ENCODE measurements around the gene FGD3. TPM values are rescaled to one million over a fixed set of nuclear protein-coding genes. Genes with fewer than 3 reads are reported as not detected.

The FGD3 gene
- total and polyA plus RNA-seq, 2 donors (not counting 1 experiment from before 2014, with no cell fraction given): 130 to 134 TPM

DNA sequence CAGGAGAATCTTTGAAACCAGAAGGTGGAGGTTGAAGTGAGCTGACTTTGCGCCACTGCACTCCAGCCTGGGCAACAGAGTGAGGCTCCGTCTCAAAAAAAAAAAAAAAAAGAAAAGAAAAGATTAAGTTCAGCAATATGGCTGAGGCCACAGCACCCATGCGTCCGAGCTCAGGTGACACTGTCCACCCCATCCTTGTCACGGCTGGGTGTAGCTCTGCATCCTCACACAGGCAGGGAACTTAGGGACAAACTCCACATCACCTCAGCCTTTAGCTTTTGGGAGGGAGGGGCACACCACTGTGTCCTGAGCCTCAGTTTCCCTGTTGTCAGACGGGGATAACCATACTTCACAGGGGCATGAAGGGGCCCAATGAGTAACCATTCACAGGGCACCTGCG, 15.5 kb downstream of the FGD3 start:
- DNase-seq (no peak), ATAC-seq (ENCODE audit: low read depth) (no peak)
- Histone ChIP-seq H3K9ac (ENCODE audit: low read length) (no peak overlapping the region), H3K9me3 (ENCODE audit: control extremely low read depth in 1 of 3, control insufficient read depth in 2 of 3, insufficient read depth in 1 of 3, low read length in 2 of 3) (peaks cover 0 to 19% (median 5%) of the 10 kb centered on the region in 3 donors), H3K27ac (ENCODE audit: low read length in 2 of 2) (peak overlapping the region; percentile 58 to 78), H2AFZ (ENCODE audit: insufficient read depth, low read depth, low read length, poor library complexity, severe bottlenecking) (no peak overlapping the region), H3K4me3 (ENCODE audit: control extremely low read depth in 1 of 5, extremely low read depth in 1 of 5, insufficient read depth in 1 of 5, low read depth in 2 of 5, low read length in 4 of 5) (no peak overlapping the region), H3K27me3 (replicated peaks in 1 of 4; ENCODE audit: control extremely low read depth in 1 of 4, control insufficient read depth in 3 of 4, insufficient read depth in 4 of 4, low read length in 3 of 4) (no peaks in the 10 kb centered on the region), H3K79me2 (ENCODE audit: control insufficient read depth, insufficient read depth, low read length) (peaks cover 93% of the 10 kb centered on the region), H3K4me1 (ENCODE audit: control insufficient read depth in 2 of 2, insufficient read depth in 2 of 2, low read length in 2 of 2) (peaks cover 46 to 62% of the 10 kb centered on the region in 2 donors), H3K4me2 (replicated peaks; ENCODE audit: low read depth, low read length, poor library complexity, severe bottlenecking) (peak overlapping the region; percentile 16), H4K20me1 (ENCODE audit: control insufficient read depth, insufficient read depth, low read length, poor library complexity, severe bottlenecking) (peaks cover 24% of the 10 kb centered on the region), H3K36me3 (replicated peaks in 1 of 2; ENCODE audit: control extremely low read depth in 1 of 2, control insufficient read depth in 1 of 2, extremely low read depth in 1 of 2, insufficient read depth in 2 of 2, low read length in 1 of 2) (peaks cover 0 to 12% of the 10 kb centered on the region in 2 experiments)
- Mint-ChIP-seq H3K9me3 (ENCODE audit: insufficient read depth) (no peaks in the 10 kb centered on the region), H3K4me1 (peaks cover 64% of the 10 kb centered on the region), H3K27ac (no peak overlapping the region), H3K27me3 (no peaks in the 10 kb centered on the region), H3K4me3 (no peak overlapping the region)
- intact Hi-C loops (cut with micrococcal nuclease): loop anchor here (5.0 to 10.0 kb wide), 3 partner anchors 198 to 999 kb away; partner anchors contain the start of gene BICD2
- ChIA-PET CTCF (interaction anchor here (0.6 to 1.0 kb wide), 2 partner anchors 9 to 61 kb away, joined by 3 read pairs; no protein-coding TSS in a partner anchor), POLR2A (interaction anchor here (0.7 kb wide), 1 partner anchor 65 kb away, joined by 4 read pairs; no protein-coding TSS in a partner anchor)
- TF ChIP-seq EZH2 (IDR thresholded peaks at IDR 0.05; ENCODE audit: borderline replicate concordance, insufficient read depth, low read depth, low read length, poor library complexity, severe bottlenecking): no peak
- no peak for TF ChIP-seq CTCF (IDR thresholded peaks at IDR 0.05)
- 100% methylated on average over 5 of the region's 7 CpGs for WGBS (ENCODE audit: insufficient coverage)

Data from B cell (primary cell).